Thyroid gland (tissue), 4 donors: ENCODE measurements around the gene ARFGAP3. TPM values are rescaled to one million over a fixed set of nuclear protein-coding genes. Genes with fewer than 3 reads are reported as not detected.

Source experiments
- DNase-seq, 2 donors: peaks; one replicate each; pipeline ENCODE4 v3.0.0-alpha.2; 2019
- H3K27ac ChIP-seq, 3 donors: fragments of 200-600 bp; sonication (generic); 1 replicate in 2 of 3; 2 replicates in 1 of 3; pipeline ENCODE4 v1.5.1; 2016 to 2019; ENCODE audit warnings: mild to moderate bottlenecking in 1 of 3, moderate library complexity in 1 of 3
- H3K27me3 ChIP-seq: fragments of 200-600 bp; sonication (generic); one replicate; pipeline ENCODE4 v1.5.1; 2019
- H3K36me3 ChIP-seq, 2 donors: fragments of 200-600 bp; sonication (generic); one replicate each; pipeline ENCODE4 v1.5.1; 2016 to 2019
- H3K4me1 ChIP-seq, 2 donors: fragments of 200-600 bp; sonication (generic); one replicate each; pipeline ENCODE4 v1.5.1; 2017 to 2019
- H3K4me3 ChIP-seq, 3 donors: fragments of 200-600 bp; sonication (generic); replicated peaks in 1 of 3; 1 replicate in 2 of 3; 2 replicates in 1 of 3; pipeline ENCODE4 v1.5.1; 2016; ENCODE audit warnings: mild to moderate bottlenecking in 1 of 3
- H3K9me3 ChIP-seq: fragments of 200-600 bp; sonication (generic); one replicate; pipeline ENCODE4 v1.5.1; 2017
- CTCF ChIP-seq, 6 experiments: fragments of 200-600 bp in 3 of 6; fragments of 450-650 bp in 3 of 6; sonication (generic) in 3 of 6; IDR thresholded peaks; one replicate each; pipeline ENCODE4 v1.5.1; 2016 to 2019; ENCODE audit warnings: antibody characterized with exemption in 6 of 6, mild to moderate bottlenecking in 2 of 6, inconsistent platforms in 1 of 6, moderate library complexity in 1 of 6
- POLR2A ChIP-seq, 2 donors: fragments of 450-650 bp; IDR thresholded peaks; one replicate each; pipeline ENCODE4 v1.6.1; 2017; ENCODE audit warnings: antibody characterized with exemption in 2 of 2, mild to moderate bottlenecking in 2 of 2, moderate library complexity in 1 of 2
- WGBS, 2 donors: methylation state at CpG; one replicate each; pipeline ENCODE4 v1.1.5; 2017; 5-methylcytosine and 5-hydroxymethylcytosine counted together
- intact Hi-C: fragments of 100-400 bp; cut with DNase I; formaldehyde crosslinking; loops from one replicate; pipeline ENCODE4 v1.15.1; 2023
- total RNA-seq, 4 donors: library from RNA; depleted of rRNA; stranded (reverse); fragments of >200 nt; gene quantifications; one replicate each; pipeline ENCODE4 v1.2.3, GENCODE V29; 2016

The ARFGAP3 gene
- total RNA-seq, 4 donors from 2014 or later: 82.3 to 106 (median 94.2) TPM

DNA sequence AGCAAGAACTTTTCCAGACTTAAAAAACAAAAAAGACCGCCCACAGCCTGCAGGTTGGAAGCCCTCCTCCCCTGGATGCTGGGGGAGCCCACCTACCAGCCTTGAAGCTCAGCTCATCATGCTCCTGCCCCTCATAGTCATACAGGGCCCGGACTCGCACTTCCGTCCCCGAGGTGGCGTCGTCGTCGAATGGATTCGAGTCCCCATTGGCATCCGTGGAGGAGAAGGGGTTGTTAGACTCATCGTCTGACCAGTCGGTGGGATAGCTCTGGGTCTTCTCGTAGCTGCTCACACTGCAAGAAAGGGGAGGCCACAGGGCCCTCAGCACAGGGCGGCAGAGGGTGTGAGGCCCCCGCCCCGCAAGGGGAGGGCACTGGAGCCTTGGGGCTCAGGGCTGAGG, 19.0 kb upstream of the ARFGAP3 start:
- 90 to 96% methylated on average over 15 to 16 of the region's 17 CpGs for WGBS, 2 donors
- no peak for DNase-seq
- no peaks in the 10 kb centered on the region for H3K9me3 ChIP-seq
- intact Hi-C loops: no loop called here
- no peaks in the 10 kb centered on the region for H3K27me3 ChIP-seq
- no peak for TF ChIP-seq CTCF (IDR thresholded peaks at IDR 0.05)
- TF ChIP-seq POLR2A (IDR thresholded peaks at IDR 0.05): no peak
- no peak overlapping the region for H3K4me3 ChIP-seq
- H3K4me1 ChIP-seq: peaks cover 6 to 10% of the 10 kb centered on the region in 2 donors
- peaks cover 65 to 69% of the 10 kb centered on the region in 2 donors for H3K36me3 ChIP-seq
- no peak overlapping the region for H3K27ac ChIP-seq

GRCh38 chr22:42874010-42874409, 16.9 kb upstream of the ARFGAP3 start:
- H3K4me1 ChIP-seq: peaks cover 6 to 15% of the 10 kb centered on the region in 2 donors
- H3K4me3 ChIP-seq: no peak overlapping the region
- TF ChIP-seq POLR2A (IDR thresholded peaks at IDR 0.05): no peak
- TF ChIP-seq CTCF (IDR thresholded peaks at IDR 0.05): no peak
- WGBS, 2 donors: 92 to 97% methylated on average over 7 of the region's 7 CpGs
- H3K27me3 ChIP-seq: no peaks in the 10 kb centered on the region
- no peak overlapping the region for H3K27ac ChIP-seq
- intact Hi-C loops: no loop called here
- no peak for DNase-seq
- no peaks in the 10 kb centered on the region for H3K9me3 ChIP-seq
- peaks cover 52 to 63% of the 10 kb centered on the region in 2 donors for H3K36me3 ChIP-seq

GRCh38 chr22:42873356-42873755, 16.3 kb upstream of the ARFGAP3 start:
- Histone ChIP-seq H3K36me3 (peaks cover 45 to 57% of the 10 kb centered on the region in 2 donors), H3K4me1 (peaks cover 11 to 20% of the 10 kb centered on the region in 2 donors), H3K9me3 (no peaks in the 10 kb centered on the region), H3K4me3 (no peak overlapping the region), H3K27ac (no peak overlapping the region), H3K27me3 (no peaks in the 10 kb centered on the region)
- no peak for DNase-seq
- intact Hi-C loops: no loop called here
- TF ChIP-seq POLR2A (IDR thresholded peaks at IDR 0.05) (no peak), CTCF (IDR thresholded peaks at IDR 0.05) (no peak)

DNA sequence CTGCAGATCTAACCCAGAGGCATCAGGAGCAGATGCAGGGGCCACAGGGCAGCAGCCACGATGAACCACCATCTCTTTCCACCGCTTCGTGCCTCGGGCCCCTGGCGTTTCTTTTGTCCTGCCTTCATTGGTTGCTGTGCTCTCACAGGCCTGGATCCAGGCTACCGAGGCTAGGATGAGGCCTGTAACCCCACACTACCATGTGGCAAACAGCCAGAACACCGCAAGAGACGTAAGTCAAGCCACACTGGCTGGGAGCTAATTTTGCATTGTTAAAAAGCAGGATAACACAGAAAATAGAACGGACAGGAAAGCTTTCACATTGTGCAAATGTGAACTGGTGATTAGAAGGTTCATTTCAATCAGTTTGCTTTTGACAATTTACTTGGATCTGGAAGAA, 15.7 kb upstream of the ARFGAP3 start:
- Histone ChIP-seq H3K4me3 (no peak overlapping the region), H3K27me3 (no peaks in the 10 kb centered on the region), H3K36me3 (peaks cover 40 to 54% of the 10 kb centered on the region in 2 donors), H3K27ac (no peak overlapping the region), H3K4me1 (peaks cover 8 to 17% of the 10 kb centered on the region in 2 donors), H3K9me3 (no peaks in the 10 kb centered on the region)
- WGBS, 2 donors: 87 to 92% methylated on average over 9 of the region's 9 CpGs
- no peak for DNase-seq
- TF ChIP-seq CTCF (IDR thresholded peaks at IDR 0.05) (no peak), POLR2A (IDR thresholded peaks at IDR 0.05) (no peak)
- intact Hi-C loops: no loop called here

- no peak overlapping the region for H3K27ac ChIP-seq
- no peak for DNase-seq
- TF ChIP-seq CTCF (IDR thresholded peaks at IDR 0.05) (no peak), POLR2A (IDR thresholded peaks at IDR 0.05) (no peak)
- peaks cover 6 to 19% of the 10 kb centered on the region in 2 donors for H3K4me1 ChIP-seq
- 93 to 95% methylated on average over 29 to 30 of the region's 31 CpGs for WGBS, 2 donors
- H3K36me3 ChIP-seq: peaks cover 29 to 42% of the 10 kb centered on the region in 2 donors
- no peaks in the 10 kb centered on the region for H3K9me3 ChIP-seq
- intact Hi-C loops: no loop called here
- no peak overlapping the region for H3K4me3 ChIP-seq
- no peaks in the 10 kb centered on the region for H3K27me3 ChIP-seq
Measured at GRCh38 chr22:42871146-42872050, 14.3 kb upstream of the ARFGAP3 start.
